Astrocyte (in vitro differentiated cells and primary cell): ENCODE data around the gene CAGE1. TPM values are rescaled to one million over a fixed set of nuclear protein-coding genes. Genes with fewer than 3 reads are reported as not detected.

Experiments used
- DNase-seq: peaks from one replicate; pipeline ENCODE4 v3.0.0-alpha.2; 2010; ENCODE audit warnings: low read depth
- FAIRE-seq: peaks from 2 replicates; lab custom pipeline; 2011; peaks lifted over from hg19 to GRCh38; lab: Jason Lieb, UNC
- H2AFZ ChIP-seq: 2 replicates; pipeline ENCODE4 v1.6.0; 2012; ENCODE audit warnings: low read depth, low read length, inconsistent platforms
- H3K27ac ChIP-seq: 2 replicates; pipeline ENCODE4 v1.5.1; 2011; ENCODE audit warnings: low read depth, low read length, inconsistent platforms
- H3K27me3 ChIP-seq: 2 replicates; pipeline ENCODE4 v1.6.0; 2011; ENCODE audit warnings: low read length, inconsistent platforms; ENCODE audit not compliant: insufficient read depth
- H3K36me3 ChIP-seq: 2 replicates; pipeline ENCODE4 v1.5.1; 2011; ENCODE audit warnings: low read length, inconsistent platforms; ENCODE audit not compliant: insufficient read depth
- H3K4me1 ChIP-seq: 2 replicates; pipeline ENCODE4 v1.5.1; 2011; ENCODE audit warnings: low read length, inconsistent platforms; ENCODE audit not compliant: insufficient read depth
- H3K4me2 ChIP-seq: 2 replicates; pipeline ENCODE4 v1.6.0; 2012; ENCODE audit warnings: low read length, inconsistent platforms
- H3K4me3 ChIP-seq: 2 replicates; pipeline ENCODE4 v1.5.1; 2011; ENCODE audit warnings: low read depth, mild to moderate bottlenecking, low read length, inconsistent platforms; ENCODE audit not compliant: insufficient read depth
- H3K79me2 ChIP-seq: 2 replicates; pipeline ENCODE4 v1.6.0; 2012; ENCODE audit warnings: mild to moderate bottlenecking, low read length, inconsistent platforms; ENCODE audit not compliant: insufficient read depth
- H3K9ac ChIP-seq: 2 replicates; pipeline ENCODE4 v1.6.0; 2012; ENCODE audit warnings: mild to moderate bottlenecking, low read length, inconsistent platforms
- H3K9me3 ChIP-seq: 2 replicates; pipeline ENCODE4 v1.5.1; 2012; ENCODE audit warnings: low read depth, mild to moderate bottlenecking, low read length, inconsistent platforms; ENCODE audit not compliant: insufficient read depth
- H4K20me1 ChIP-seq: 2 replicates; pipeline ENCODE4 v1.6.0; 2012; ENCODE audit warnings: low read length, inconsistent platforms; ENCODE audit not compliant: insufficient read depth
- H3K27ac Mint-ChIP-seq: one replicate; pipeline ENCODE4 v1.8.0; 2021; ENCODE audit warnings: mild to moderate bottlenecking, mixed read lengths; ENCODE audit not compliant: unreplicated experiment
- H3K27me3 Mint-ChIP-seq: one replicate; pipeline ENCODE4 v1.8.0; 2021; ENCODE audit warnings: low read depth, mixed read lengths; ENCODE audit not compliant: unreplicated experiment
- H3K36me3 Mint-ChIP-seq: one replicate; pipeline ENCODE4 v1.8.0; 2021; ENCODE audit warnings: low read depth, mixed read lengths; ENCODE audit not compliant: unreplicated experiment
- H3K4me1 Mint-ChIP-seq: one replicate; pipeline ENCODE4 v1.8.0; 2021; ENCODE audit warnings: low read depth, mixed read lengths; ENCODE audit not compliant: unreplicated experiment
- H3K4me3 Mint-ChIP-seq: one replicate; pipeline ENCODE4 v1.8.0; 2021; ENCODE audit warnings: mild to moderate bottlenecking, moderate library complexity, mixed read lengths; ENCODE audit not compliant: unreplicated experiment
- H3K9me3 Mint-ChIP-seq: one replicate; pipeline ENCODE4 v1.8.0; 2021; ENCODE audit warnings: mild to moderate bottlenecking, mixed read lengths; ENCODE audit not compliant: unreplicated experiment
- CTCF ChIP-seq: IDR thresholded peaks from 2 replicates; pipeline ENCODE4 v1.5.1; 2011; ENCODE audit warnings: low read depth, mild to moderate bottlenecking, inconsistent platforms, low read length, moderate library complexity; ENCODE audit not compliant: insufficient read depth
- EZH2 ChIP-seq: IDR thresholded peaks from 2 replicates; pipeline ENCODE4 v1.6.1; 2012; ENCODE audit warnings: mild to moderate bottlenecking, low read length, inconsistent platforms; ENCODE audit not compliant: insufficient read depth
- total RNA-seq: library from RNA; stranded (reverse); gene quantifications from 2 replicates; pipeline ENCODE4 v1.2.1, GENCODE V29; 2021

The CAGE1 gene
- total RNA-seq, 1 donor from 2014 or later: 0.30 TPM

- no peaks in the 10 kb centered on the region for H3K27me3 ChIP-seq
- Mint-ChIP-seq H3K36me3 (peaks cover 2% of the 10 kb centered on the region), H3K4me1 (no peaks in the 10 kb centered on the region), H3K27ac (no peak overlapping the region), H3K27me3 (no peaks in the 10 kb centered on the region), H3K9me3 (peaks cover 5% of the 10 kb centered on the region), H3K4me3 (no peak overlapping the region)
- H3K36me3 ChIP-seq: no peaks in the 10 kb centered on the region
- FAIRE-seq (no peak), DNase-seq (no peak)
- no peaks in the 10 kb centered on the region for H4K20me1 ChIP-seq
- no peak overlapping the region for H3K9ac ChIP-seq
- H3K79me2 ChIP-seq: no peaks in the 10 kb centered on the region
- TF ChIP-seq CTCF (peak; percentile 48), EZH2 (no peak)
- no peak overlapping the region for H2AFZ ChIP-seq
- H3K4me1 ChIP-seq: no peaks in the 10 kb centered on the region
- H3K9me3 ChIP-seq: no peaks in the 10 kb centered on the region
- H3K27ac ChIP-seq: no peak overlapping the region
- H3K4me3 ChIP-seq: no peak overlapping the region
- H3K4me2 ChIP-seq: no peak overlapping the region
These were observed 35.6 kb upstream of the CAGE1 start for GRCh38 chr6:7424967-7425807.

- FAIRE-seq: no peak
- H3K4me1 Mint-ChIP-seq: no peaks in the 10 kb centered on the region
- no peaks in the 10 kb centered on the region for H3K4me1 ChIP-seq
These were observed 34.5 kb upstream of the CAGE1 start for GRCh38 chr6:7424058-7424457.

More at GRCh38 chr6:7424058-7424457, 34.5 kb upstream of the CAGE1 start:
- H3K27me3 Mint-ChIP-seq: no peaks in the 10 kb centered on the region
- H3K36me3 Mint-ChIP-seq: peaks cover 2% of the 10 kb centered on the region
- Histone ChIP-seq H3K9me3 (no peaks in the 10 kb centered on the region), H3K27me3 (no peaks in the 10 kb centered on the region), H3K9ac (no peak overlapping the region), H4K20me1 (no peaks in the 10 kb centered on the region), H3K79me2 (no peaks in the 10 kb centered on the region), H3K4me2 (no peak overlapping the region), H3K36me3 (no peaks in the 10 kb centered on the region), H3K27ac (no peak overlapping the region), H2AFZ (no peak overlapping the region), H3K4me3 (no peak overlapping the region)
- H3K9me3 Mint-ChIP-seq: peaks cover 5% of the 10 kb centered on the region
- H3K27ac Mint-ChIP-seq: no peak overlapping the region
- no peak overlapping the region for H3K4me3 Mint-ChIP-seq
- no peak for TF ChIP-seq EZH2
- TF ChIP-seq CTCF: no peak
- DNase-seq: no peak
